Activated CD8-positive, alpha-beta memory T cell treated with anti-CD3 and anti-CD28 coated beads for 1 hour (primary cell): ENCODE results near the gene ATRN.
"Not testable (repeated sequence)": the region's sequence is repeated elsewhere in the genome, so short reads cannot be mapped to it uniquely, and the experiment has no call there.

ENCODE experiments used
- DNase-seq, 2 donors: peaks; one replicate each; pipeline ENCODE4 v3.0.0-alpha.2; 2020; ENCODE audit warnings: low read depth in 1 of 2; ENCODE audit errors: extremely low read depth in 1 of 2

Gene ATRN

DNA sequence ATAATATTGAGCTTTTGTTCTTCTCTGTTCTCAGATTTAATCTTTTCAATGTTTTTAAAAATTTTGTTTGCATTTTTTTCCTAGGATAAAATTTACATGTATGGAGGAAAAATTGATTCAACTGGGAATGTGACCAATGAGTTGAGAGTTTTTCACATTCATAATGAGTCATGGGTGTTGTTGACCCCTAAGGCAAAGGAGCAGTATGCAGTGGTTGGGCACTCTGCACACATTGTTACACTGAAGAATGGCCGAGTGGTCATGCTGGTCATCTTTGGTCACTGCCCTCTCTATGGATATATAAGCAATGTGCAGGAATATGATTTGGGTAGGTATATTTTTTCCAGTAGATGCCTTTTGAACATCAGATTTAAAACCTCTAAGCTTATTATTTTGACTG lies 89.8 kb downstream of the ATRN start:
- no peak for DNase-seq

DNA sequence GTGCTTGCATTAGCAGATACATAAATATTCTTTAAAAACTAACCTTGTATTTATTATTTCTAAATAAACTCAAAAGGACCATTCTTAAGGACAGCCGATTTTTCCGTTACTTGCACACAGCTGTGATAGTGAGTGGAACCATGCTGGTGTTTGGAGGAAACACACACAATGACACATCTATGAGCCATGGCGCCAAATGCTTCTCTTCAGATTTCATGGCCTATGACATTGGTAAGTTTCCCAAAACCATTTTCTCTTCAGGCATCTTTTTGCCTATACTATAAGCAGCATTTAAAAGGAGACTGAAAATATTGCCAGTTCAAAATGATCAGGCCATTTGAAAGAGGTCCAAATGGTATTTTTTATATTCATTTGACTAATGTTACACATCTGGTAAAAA lies 92.3 kb downstream of the ATRN start:
- no peak for DNase-seq

DNA sequence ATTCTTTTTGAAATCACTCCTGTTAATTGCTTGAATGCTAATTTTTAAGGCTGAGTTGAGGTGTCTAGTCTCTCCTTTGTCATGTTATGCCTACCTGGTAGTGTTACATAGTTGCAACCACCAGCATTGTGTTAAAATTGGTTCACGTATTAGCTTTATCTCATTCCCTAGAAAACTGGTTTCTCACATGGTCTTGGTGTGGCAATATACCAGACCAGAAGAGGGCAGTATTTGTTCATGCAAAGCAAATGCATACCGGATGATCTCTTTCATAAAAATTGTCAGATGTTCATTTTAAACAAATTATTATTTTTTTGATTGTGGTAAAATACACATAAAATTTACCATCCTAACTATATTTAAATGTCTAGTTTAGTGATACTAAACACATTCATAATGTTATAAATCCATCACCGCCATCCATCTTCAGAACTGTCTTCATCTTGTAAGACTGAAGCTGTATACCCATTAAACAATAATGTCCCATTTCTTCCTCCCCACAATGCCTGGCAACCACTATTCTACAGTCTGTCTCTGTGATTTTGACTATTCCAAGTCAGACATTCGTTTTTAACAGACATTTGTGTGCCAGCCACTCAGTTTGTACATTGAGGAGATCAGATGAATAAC lies 92.8 kb downstream of the ATRN start:
- no peak for DNase-seq

- no peak for DNase-seq
Observed at GRCh38 chr20:3565851-3566250, 95.0 kb downstream of the ATRN start.

DNA sequence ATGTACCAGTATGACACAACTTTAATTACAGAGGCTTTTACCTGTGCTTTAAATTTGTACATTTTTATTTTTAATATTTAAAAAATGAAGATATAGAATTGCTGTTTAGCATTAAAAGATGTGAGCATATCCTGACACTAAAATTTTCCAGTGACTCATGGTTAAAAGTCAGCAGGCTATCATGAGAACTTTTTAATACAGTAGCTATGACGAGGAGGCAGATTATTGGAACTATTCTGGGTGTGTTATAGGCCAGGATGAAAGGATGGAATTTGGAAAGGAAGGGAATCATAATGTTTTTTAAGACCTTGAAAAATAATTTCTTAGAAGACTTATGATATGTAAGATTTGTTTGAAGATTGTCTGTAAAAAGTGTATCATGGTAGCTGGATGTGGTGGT lies 101.3 kb downstream of the ATRN start:
- no peak for DNase-seq

DNA sequence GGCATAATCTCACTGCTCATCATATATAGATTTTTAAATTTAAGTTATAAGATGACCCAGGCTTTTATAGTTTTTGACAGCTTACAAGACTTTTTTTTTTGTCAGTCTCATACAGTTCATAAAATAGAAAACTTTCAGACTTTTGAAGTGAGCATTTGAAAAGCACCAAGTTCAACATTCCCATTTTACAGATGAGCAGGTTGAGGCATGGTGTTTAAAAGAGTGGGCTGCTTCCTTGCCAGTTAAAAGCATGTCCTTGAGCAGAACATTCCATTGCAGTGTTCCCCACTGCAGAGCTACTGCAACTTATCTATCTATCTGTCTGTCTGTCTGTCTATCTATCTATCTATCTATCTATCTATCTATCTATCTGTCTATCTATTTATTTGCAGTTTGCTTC lies 105.5 kb downstream of the ATRN start:
- no peak for DNase-seq

DNA sequence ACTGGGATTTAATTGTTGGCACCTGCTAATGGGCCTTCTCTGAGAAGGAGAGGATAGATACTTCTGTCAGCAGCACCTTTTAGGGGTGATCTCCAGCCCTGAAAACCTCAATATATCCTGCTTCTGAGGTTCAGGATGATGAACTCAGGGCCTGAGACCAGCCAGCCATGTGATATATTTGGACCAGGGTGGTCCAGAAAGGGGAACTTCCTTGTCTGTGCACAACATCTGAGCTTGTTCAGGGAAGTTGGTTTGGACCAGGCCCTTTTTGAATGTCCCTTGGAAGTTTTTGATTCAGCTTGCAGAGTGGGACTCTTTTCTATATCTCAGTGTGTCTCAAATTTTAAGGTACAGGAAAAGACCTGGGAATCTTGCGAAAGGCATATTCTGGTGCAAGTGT lies 106.5 kb downstream of the ATRN start:
- DNase-seq = no peak

DNA sequence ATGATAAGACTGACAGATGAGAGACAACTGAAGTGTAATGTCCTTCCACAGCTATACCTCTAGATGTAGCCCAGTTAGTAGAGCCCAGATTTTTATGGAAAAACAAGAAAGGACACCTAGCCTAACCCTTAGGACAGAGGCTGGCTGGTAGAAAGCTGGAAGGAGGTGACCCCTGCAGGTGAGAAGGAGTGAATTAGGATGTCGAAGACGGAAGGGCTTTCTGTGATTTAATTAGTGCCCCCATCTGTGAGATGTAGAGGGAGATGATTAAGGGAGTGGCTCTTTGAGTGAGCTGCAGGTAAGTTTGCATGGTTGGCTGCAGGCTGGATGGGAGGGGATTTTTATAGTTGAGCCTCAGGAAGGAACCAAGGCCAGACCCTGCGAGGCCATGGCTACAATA lies 109.6 kb downstream of the ATRN start:
- no peak for DNase-seq

- no peak for DNase-seq
Observed at GRCh38 chr20:3583765-3584164, 112.9 kb downstream of the ATRN start.

DNA sequence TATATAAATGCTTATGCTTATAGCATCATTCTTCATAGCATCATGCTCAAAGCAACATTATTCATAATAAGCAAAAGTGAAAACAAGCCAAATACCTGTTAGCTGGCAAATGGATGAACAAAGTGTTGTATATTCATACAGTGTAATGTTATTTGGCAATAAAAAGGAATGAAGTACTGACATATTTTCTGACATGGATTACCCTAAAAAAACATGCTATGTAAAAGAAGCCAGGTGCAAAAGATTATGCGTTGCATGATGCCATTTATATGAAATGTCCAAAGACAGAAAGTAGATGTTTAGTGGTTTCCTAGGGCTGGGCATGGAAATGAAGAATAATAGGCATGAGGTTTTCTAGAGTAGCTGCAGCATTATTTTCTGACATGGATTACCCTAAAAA lies 115.3 kb downstream of the ATRN start:
- DNase-seq = no peak

DNA sequence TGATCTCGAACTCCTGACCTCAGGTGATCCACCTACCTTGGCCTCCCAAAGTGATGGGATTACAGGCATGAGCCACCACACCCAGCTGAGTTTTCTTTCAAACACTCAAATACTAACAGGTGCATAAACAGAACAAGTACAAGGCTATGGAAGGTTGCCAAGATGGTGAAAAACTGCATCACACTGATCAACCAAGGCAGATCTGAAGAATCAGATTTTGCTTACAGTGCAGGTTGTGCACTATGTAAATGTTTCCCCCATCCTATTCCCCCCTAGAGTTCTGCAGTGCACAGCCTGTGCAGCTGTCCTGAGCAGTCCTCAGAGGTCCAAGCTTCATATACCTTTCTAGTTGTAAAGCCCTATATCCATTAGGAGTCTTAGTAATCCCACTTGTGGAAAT lies 119.3 kb downstream of the ATRN start:
- no peak for DNase-seq

DNA sequence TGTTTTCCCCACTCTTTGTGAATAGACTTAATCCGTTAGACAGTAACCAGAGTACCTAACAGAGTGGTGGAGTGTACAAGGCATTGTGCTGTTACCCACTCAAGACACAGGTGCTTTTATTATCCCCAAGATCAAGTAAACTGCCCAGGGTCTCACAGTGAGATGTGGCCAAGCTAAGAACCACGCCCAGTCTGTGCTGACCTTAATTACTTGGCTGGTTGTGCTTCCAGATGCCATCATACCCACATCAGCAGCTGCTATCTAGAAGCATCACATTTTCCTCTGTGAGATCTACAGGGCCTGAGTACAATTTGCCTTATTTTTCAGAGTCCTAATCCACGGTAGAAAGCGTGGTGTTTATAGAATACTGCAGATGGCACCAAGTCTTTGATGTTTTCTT lies 122.1 kb downstream of the ATRN start:
- no peak for DNase-seq

- no peak for DNase-seq
Observed at GRCh38 chr20:3595541-3595940, 124.7 kb downstream of the ATRN start.

DNA sequence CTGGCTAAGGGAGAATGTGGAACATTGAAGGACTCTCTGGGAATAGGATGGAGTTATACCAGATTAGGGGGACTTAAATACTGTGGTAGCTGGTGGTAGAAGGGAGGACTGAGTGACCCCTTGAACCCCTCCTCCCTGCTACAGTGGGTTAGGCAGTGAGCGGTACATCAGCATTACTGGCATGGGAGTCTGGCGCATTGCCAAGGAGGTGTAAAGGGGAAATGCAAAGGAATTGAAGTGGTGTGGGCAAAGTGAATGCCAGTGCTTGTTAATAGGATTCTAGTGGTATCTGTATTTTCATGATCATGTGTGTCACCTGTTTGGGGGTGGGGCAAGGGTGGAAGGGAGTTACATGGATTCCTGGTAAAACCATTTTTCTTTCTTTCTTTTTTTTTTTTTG lies 132.3 kb downstream of the ATRN start:
- DNase-seq = no peak

DNA sequence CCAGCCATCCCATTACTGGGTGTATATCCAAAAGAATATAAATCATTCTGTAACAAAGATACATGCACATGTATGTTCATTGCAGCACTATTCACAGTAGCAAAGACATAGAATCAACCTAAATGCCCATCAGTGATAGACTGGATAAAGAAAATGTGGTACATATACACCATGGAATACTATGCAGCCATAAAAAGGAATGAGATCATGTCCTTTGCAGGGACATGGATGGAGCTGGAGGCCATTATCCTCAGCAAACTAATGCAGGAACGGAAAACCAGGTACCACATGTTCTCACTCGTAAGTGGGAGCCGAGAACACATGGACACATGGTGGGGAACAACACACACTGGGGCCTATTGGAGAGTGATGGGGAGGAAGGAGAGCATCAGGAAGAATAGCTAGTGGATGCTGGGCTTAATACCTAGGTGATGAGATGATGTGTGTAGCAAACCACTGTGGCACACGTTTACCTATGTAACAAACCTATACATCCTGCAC lies 134.6 kb downstream of the ATRN start:
- DNase-seq = not testable (repeated sequence)

DNA sequence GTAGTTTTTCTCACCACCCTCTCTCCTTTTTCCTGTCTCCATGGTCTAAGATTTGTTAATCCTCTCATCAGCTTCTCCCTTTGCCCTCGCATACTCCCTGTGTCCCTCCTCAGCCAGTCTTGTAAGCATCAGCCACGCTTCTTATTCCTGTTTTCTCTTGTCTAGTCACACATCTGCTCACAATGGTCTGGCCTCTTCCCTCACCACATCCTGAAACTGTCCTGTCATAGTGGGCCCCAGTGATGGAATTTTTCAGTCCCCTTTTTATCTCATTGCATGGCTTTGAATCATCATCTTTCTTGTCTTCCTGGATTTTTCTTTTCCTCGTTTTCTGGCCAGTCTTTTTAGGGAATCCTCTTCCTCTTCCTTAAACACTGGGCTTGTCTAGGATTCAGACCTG lies 135.2 kb downstream of the ATRN start:
- DNase-seq = no peak

DNA sequence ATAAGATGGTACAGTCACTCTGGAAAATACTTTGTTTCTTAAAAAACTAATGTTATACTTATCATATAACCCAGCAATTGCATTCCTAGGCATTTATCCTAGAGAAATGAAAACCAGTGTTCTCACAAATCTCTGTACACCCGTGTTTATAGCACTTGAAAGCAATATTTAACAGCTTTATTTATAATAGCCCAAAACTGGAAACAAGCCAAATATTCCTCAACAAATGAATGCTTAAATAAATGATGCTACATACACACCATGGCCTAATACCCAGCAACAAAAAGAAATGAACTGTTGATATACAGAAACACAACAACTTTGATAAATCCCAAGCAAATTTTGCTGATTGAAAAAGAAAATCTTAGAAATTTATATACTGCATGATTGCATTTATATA lies 141.1 kb downstream of the ATRN start:
- no peak for DNase-seq

- no peak for DNase-seq
Observed at GRCh38 chr20:3612795-3613572, 142.2 kb downstream of the ATRN start.

- no peak for DNase-seq
Observed at GRCh38 chr20:3613821-3614440, 143.1 kb downstream of the ATRN start.

DNA sequence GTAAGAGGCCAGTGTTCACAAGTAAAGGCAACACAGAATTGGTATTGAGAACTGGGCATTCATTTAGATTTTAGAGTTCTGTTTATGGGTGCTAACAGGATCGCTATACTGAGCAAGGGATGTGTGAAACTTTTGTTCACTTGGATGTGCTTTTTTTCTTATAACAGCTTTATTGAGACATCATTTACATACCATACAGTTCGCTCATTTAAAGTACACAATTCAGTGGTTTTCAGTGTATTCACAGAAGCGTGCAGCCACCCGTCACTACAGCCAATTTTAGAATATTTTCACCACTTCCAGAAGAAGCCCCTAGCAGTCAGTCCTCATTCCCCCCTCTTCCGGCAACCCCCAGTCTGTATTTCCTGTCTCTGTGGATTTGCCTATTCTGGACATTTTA lies 143.6 kb downstream of the ATRN start:
- DNase-seq = no peak

- DNase-seq = not testable (repeated sequence)
Observed at GRCh38 chr20:3615171-3615840, 144.5 kb downstream of the ATRN start.

GRCh38 chr20:3616250-3616649 lies 145.4 kb downstream of the ATRN start:
- DNase-seq = no peak
